GM21367 (cell line): ENCODE results near the gene P3H1.
"Not testable (repeated sequence)": the region's sequence is repeated elsewhere in the genome, so short reads cannot be mapped to it uniquely, and the experiment has no call there.

Source experiments
- ATAC-seq: cut with Tn5 transposase; IDR thresholded peaks from one replicate; pipeline ENCODE4 v1.9.1; 2021; ENCODE audit not compliant: unreplicated experiment

P3H1 gene

DNA sequence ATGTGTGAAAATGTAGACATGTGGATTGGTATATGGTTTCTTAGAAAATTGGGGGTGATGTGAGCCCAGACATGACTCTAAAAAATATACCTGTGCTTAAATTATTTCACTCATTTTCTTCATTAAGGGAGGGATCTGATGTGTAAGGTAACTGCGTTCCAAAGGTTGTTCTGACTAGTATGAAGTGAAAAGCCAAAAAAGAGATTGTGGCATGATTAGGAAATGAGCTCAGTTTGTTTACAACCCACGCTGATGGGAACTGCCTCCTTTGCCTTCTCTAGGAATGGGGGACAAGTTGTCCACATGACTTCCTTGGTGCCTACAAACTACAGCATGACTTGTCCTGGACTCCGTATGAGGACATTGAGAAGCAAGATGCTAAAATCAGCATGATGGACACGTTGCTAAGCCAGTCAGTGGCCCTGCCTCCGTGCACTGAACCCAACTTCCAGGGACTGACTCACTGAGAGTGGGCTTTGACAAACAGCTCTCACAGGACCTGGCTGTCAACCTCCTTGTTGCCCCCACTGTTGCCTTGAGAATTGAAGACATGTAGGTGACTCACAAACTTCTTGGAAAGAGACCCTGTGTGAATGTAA, 8.2 kb upstream of the P3H1 start:
- ATAC-seq = no peak

GRCh38 chr1:42773420-42773819, 6.6 kb upstream of the P3H1 start:
- ATAC-seq = no peak

DNA sequence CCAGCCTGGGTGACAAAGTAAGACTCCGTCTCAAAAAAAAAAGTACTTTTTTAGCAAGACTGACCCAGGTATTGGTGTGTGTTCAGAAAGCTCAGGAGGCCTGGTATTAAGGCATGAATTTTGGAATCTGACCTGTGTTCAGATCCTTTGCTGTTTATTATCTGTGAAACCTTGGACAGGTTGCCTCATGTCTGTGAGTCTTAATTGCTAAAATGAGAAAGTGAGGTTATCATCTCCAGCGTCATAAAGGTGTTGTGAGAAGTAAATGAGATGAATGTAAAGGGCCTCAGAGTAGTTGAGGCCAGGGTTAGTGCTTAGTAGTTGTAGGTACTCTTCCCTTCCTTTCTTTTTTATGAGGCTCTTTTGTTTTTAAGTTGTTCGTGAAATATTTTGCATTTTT, 3.0 kb upstream of the P3H1 start:
- ATAC-seq = no peak

- ATAC-seq = no peak
Measured at GRCh38 chr1:42768172-42768571, 1.3 kb upstream of the P3H1 start.

DNA sequence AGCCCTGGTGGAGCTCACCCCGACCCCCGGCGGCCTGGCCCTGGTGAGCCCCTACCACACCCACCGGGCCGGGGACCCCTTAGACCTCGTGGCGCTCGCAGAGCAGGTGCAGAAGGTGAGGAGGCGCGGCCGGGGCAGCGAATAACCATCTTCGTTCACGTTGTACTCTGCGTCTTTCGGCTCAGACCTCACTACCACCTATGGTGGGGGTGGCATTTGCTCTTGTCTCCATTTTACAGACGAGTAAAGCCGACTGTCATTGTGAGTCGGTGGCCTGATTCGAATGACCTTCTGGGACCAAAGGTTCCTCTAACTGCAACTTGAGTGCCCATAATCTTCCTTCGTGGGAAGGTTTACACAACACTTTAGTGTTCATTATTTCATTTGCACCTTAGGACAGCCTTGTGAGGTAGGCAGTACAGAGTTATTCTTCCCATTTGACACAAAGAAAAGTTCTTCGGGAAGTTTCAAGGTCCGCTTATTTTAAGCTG, 727 bp upstream of the P3H1 start:
- ATAC-seq = peak; percentile 2

- ATAC-seq = peak; percentile 17
Measured at GRCh38 chr1:42765832-42766740, 742 bp downstream of the P3H1 start.

- ATAC-seq = no peak
Measured at GRCh38 chr1:42765269-42765668, 1.6 kb downstream of the P3H1 start.

GRCh38 chr1:42762269-42762668, 4.6 kb downstream of the P3H1 start:
- ATAC-seq = no peak

GRCh38 chr1:42761567-42761966, 5.3 kb downstream of the P3H1 start:
- ATAC-seq = no peak

- no peak for ATAC-seq
Measured at GRCh38 chr1:42759114-42759513, 7.7 kb downstream of the P3H1 start.

GRCh38 chr1:42758641-42759040, 8.2 kb downstream of the P3H1 start:
- no peak for ATAC-seq

GRCh38 chr1:42757892-42758275, 8.9 kb downstream of the P3H1 start:
- no peak for ATAC-seq

DNA sequence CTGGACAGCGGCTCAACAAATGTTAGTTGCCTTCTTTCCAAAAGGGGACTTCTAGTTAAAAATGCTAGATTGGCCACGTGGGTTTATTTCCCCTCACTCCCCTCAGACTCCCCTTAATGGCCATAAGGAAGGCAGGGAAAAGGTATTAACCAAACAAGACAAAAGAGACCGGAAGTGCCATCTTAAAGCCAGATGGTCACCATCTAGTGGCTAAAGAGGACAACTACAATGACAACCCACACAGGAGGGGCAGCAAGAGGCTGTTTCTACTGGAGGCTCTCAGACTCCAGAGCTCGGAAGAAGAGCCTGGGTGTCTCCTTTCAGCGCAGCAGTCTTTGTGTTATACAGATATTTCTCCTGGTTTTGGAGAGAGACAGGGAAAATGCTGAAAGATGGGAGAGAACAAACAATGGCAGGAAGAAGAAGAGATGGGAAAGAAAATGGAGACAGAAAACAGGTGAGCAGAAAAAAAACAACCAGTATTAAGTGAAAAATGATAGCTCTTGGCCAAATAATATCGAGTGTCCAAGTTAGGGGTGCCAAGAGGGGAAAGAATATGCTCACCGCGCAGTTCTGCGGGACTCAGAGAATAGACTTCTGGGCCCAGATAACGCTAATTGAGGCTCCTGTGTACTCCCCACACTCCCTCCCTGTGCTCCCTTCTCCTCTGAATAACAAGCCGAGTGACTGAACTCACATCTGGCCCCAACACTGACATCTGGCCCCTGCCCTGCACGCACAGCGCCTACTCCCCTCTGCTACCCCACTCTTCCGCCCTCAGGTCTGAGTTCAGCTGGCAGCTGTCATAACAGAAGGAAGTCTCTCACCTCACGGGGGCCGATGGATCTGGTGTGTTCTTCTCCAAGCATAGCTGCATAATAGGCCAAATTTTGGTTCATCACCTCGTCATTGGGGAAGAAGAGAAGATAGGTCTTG, 9.6 kb downstream of the P3H1 start:
- no peak for ATAC-seq

DNA sequence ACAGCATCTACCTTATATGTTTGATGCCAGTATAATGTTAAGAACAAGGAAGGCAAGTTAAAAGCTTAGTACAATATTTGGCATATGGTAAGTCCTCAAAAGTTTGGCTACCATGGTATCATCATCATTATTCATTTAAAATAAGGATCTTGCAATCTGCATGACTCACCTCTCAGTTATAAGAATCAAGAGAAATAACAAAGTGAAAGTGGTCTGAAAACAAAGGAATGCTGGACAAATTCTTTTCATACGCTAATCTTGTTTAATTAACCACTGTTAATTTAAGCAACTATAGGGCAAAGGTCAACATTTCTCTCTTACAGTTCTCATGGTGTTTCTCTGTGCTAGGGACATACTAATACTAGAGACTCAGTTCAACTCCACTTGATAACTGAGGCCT, 13.8 kb downstream of the P3H1 start:
- ATAC-seq = no peak

DNA sequence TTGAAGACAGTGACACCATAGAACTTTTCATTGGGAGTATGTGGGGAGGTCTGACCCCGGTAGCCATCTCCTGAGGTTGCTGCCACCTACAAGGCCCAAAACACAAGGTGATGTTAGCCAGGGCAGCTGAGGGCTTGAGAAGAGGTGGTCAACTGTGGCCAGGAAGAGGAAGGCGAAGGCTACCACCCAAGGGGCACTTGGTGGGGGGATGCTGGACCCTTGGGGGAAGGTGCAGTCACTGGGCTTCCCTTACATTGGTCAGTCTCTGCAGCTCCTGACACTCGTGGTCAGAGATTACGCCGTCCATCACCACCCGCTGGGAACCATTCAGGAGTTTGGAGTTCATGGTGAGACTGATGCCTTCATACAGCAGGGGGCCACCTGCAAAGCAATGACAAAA, 14.5 kb downstream of the P3H1 start:
- no peak for ATAC-seq

DNA sequence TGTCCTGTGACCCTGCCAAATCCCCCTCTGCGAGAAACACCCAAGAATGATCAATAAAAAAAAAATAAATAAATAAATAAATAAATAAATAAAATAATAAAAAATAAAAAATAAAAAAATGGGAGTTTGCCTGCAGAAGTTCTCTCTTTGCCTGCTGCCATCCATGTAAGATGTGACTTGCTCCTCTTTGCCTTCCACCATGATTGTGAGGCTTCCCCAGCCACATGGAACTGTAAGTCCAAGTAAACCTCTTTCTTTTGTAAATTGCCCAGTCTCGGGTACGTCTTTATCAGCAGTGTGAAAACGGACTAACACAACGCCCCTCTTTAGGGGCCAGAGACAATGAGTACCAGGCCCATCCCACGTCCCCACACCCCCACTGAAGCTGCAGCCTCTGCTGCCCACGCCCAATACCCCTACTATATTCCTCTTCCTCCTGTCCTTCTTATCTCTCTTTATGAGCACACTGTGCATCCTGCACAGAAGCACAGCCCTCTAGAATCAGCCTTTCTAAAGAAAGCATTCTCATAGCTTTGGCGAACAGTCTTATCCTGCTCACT, 15.2 kb downstream of the P3H1 start:
- not testable (repeated sequence) for ATAC-seq

DNA sequence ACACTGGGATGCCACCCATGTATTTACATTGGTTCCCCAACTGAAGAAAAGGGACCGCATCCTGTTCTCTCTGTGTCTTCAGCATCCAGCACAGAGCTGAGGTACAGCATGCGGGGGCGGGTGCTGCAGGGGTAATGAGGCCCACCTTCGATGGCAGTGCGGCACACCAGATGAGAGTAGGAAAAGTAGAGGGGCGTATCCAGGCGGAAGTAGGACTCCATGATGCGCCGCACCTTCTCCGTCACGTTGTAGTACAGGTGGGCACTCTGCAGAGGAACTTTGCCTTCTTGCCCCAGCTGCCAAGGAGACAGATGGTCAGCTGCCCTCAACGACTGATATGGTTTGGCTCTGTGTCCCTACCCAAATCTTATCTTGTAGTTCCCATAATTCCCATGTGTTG, 16.8 kb downstream of the P3H1 start:
- no peak for ATAC-seq

DNA sequence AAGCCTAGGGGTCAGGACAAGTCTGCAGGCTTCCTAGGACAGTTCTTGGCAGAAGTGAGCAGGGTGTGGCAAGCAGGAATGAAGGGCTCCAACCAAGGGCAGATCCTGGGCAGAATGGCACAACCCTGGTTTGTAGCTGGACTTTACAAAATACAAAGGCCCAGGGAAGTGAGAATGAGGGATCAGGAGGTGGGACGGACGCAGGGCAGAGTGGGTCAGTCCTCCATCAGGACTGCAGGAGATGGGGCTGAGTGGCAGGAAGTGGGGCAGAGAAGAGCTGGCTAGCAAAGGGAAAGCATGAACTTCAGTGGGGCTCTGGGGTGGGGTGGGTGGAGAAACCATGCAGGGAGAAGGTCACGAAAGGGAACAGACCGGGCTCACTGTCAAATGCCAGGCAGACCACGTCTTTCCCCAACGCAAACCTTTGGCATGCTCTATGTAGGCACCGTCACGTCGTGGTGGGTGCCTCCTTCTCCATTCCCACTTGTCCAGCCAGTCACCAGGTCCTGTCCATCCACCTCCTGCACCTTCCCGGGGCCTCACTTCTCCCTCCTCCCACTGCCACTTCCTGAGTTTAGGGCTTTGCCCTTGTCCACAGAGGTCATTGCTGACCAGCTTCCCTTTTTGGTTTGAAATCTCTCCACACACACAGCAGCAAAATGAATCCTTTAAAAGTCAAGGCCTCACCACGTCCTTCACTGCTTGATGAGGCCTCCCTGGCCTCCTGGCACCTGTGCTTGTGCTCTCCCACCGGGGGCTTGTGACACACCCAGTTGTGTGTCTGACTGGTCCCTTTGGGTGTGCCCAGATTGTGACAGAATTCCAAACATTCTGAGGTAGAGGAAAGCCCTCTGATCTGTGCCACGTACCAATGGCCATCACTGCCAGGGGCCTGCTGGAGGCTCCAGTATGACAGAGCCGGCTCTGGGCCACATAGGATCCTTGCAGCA, 18.1 kb downstream of the P3H1 start:
- ATAC-seq = no peak

GRCh38 chr1:42748021-42748420, 18.8 kb downstream of the P3H1 start:
- ATAC-seq = no peak

GRCh38 chr1:42747125-42747524, 19.7 kb downstream of the P3H1 start:
- no peak for ATAC-seq
